Epidermal melanocyte (primary cell): Measurements from ENCODE around the gene UBQLN3.

Experiments
- DNase-seq: peaks from one replicate; pipeline ENCODE4 v3.0.0; 2011; ENCODE audit warnings: low spot score; ENCODE audit not compliant: insufficient read length

Gene UBQLN3

DNA sequence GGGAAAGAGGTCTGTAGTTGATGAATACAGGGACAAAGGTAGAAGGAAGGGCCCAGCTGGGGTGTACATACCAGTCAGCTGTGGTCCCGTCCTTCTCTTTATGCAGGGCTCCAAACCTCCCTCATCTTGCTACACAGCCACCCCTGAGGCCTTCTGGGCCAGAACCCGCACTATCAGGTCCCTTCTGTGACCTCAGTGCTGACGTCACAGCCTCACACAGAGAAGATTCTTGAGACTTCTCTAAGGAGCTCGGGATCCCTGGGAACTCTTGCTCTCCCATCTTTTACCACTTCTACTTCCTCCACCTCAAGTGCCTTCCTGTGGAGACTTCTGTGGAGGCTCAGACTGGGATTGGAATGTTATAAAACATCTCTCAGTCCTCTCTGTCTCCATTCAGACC lies at the start of gene UBQLN3:
Gene UBQLN3, minus strand, starts transcription at position 155 of the 400 bp plus-strand sequence. CDS start 399 bp downstream, outside the sequence.
- no peak for DNase-seq

GRCh38 chr11:5557751-5558150 lies 48.0 kb upstream of the UBQLN3 start:
- DNase-seq: no peak

DNA sequence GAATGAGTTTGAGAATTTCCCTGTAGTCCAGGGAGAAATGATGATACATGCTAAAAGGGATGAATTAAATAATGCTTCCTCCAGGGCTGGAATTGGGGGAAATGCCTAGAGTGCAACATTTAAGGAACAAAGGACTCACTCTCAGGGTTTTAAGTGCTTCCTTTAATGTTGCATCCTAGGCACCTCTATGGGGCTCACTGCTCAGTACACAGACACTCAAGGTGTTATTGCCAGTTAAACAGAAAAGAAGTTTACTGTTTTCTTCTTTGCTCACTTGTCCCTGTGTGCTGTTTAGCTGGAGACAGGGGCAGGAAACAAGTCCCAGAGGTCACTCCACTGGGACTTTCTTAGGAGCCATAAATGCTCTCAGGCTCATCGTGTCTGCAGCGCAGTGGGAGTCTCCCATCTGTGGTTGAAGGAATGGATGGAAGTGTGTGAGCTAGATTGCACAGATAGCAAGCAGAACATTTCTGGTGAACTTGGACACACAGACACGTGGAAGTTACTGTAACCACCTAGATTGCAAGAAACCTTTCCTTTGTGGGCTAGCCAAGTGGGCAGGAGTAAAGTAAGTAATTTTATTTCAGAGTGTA lies 46.9 kb upstream of the UBQLN3 start:
- DNase-seq: no peak

DNA sequence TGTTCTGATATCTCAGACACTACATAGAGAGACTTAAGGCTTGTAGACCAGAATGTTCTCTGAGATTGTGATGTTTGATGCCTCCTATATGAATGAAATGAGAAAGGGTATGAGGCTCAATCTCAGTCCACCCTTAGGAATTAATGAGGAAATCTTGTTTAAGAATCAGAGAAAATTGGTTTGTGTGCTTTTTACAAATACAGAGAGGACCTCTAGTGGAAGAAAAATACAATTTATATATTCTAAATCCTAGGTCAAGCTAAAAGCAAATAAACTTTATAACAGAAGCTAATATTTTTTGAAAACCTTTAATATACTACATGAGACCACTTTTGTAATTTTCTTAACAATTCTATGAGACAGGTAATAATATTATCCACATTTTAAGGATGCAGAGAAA lies 43.6 kb upstream of the UBQLN3 start:
- no peak for DNase-seq

DNA sequence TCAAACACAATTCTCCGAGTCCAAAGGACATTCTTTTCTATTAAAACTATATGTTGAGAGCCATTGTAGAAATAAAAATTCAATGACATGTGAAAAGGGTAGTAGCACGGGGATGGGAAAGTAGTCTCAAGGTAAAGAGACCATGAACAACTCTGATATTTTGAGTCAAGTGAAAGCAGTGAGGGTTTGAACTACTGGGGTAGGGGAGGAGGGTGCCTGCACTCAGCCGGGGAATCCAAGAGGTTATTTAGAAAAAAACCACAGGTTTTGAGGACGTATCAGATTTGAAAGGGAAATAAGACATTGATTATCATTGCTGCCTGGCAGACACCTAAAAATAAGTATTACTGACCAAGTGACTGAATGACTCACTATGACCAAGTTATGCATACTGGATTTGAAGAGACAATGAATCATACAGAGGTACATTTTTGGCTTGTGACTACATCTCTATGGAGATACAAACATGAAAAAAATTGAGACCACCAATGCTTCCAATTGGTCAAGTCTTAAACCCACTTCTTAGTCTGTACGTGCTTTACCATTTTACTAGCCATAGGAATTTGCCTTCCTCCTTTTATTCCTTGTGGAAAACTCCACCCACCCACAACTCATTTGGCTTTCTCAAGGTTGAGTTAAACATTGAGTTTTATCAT lies 40.8 kb upstream of the UBQLN3 start:
- DNase-seq: no peak

GRCh38 chr11:5548440-5548839 lies 38.7 kb upstream of the UBQLN3 start, which contains the start of gene OR52H1:
OR52H1 (minus strand) TSS chr11:5548540; CDS start chr11:5545505, 3,035 bp downstream.
- DNase-seq: no peak

DNA sequence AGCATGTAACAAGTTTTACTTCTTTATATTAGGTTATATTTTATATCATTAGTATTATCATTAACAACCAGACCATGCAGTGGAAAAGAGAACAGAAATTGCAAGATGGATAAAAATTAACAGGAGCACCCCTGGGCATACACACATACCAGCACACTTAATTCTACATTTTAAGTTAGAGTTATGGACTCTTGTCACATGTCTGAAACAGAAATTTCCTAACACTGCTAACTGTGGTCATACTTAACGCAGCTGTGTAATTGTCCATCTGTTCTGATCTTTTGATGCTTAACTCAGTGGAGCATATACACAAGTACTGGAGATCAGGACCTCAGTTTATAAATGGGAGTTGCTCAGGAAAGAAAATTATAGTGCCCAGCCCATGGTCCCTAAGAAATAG lies 38.2 kb upstream of the UBQLN3 start:
- no peak for DNase-seq

GRCh38 chr11:5546457-5546856 lies 36.7 kb upstream of the UBQLN3 start:
- no peak for DNase-seq

- DNase-seq: no peak
Measured at GRCh38 chr11:5541427-5541826, 31.7 kb upstream of the UBQLN3 start.

GRCh38 chr11:5536482-5536881 lies 26.7 kb upstream of the UBQLN3 start:
- no peak for DNase-seq

DNA sequence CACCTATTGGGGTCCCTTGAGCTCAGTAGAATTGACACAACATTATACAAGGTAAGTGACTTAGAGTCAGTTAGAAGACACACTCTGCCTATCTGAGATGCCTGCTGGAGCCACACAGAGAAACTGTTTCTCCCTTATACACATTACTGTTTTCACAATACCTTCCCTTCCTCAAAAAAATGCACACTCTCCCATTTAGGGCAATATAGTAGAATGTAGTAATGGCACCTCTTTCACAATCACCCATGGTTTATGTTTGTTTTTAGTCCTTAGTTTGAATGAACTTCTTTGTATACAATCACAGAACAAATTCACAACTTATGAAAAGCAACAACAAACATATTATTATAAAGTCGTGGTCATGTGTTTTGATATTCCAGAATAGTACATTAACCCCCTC lies 24.3 kb upstream of the UBQLN3 start:
- no peak for DNase-seq

GRCh38 chr11:5531053-5531831 lies 21.5 kb upstream of the UBQLN3 start:
- DNase-seq: no peak

GRCh38 chr11:5528495-5528894 lies 18.7 kb upstream of the UBQLN3 start:
- no peak for DNase-seq

GRCh38 chr11:5527716-5528115 lies 18.0 kb upstream of the UBQLN3 start:
- no peak for DNase-seq

GRCh38 chr11:5524756-5525155 lies 15.0 kb upstream of the UBQLN3 start:
- DNase-seq: no peak

GRCh38 chr11:5522308-5522707 lies 12.6 kb upstream of the UBQLN3 start:
- no peak for DNase-seq

GRCh38 chr11:5521540-5521939 lies 11.8 kb upstream of the UBQLN3 start:
- DNase-seq: no peak

DNA sequence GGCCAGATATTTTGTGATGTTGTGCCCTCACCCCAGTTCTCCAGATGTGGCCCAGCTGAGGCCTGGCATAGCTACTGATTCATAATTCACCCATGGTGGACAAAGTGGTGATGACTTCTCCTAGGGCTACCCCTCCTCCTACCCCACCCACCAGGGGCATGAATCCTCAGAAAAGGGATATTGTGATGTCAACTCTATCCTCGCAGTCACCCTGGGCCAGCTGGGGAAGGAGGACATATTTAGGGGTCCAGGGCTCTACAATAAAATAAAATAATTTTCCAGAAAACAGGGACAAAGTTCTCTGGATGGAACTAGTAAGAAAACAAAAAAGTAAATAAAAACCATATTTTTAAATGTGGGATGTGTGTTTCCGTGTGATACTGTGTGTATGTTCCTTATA lies 6.8 kb upstream of the UBQLN3 start, which contains the start of gene UBQLNL:
Gene UBQLNL, minus strand, starts transcription at position 101 of the 400 bp plus-strand sequence. CDS start 258 bp downstream, outside the sequence.
- DNase-seq: no peak

GRCh38 chr11:5514841-5515240 lies 5.1 kb upstream of the UBQLN3 start:
- no peak for DNase-seq

GRCh38 chr11:5508605-5509004 lies 1.2 kb downstream of the UBQLN3 start:
- no peak for DNase-seq

- no peak for DNase-seq
Measured at GRCh38 chr11:5507933-5508305, 1.8 kb downstream of the UBQLN3 start.

- DNase-seq: no peak
Measured at GRCh38 chr11:5507177-5507932, 2.4 kb downstream of the UBQLN3 start.
